Aorta (tissue), 5 donors: ENCODE measurements around the gene ADAT1. TPM values are rescaled to one million over a fixed set of nuclear protein-coding genes. Genes with fewer than 3 reads are reported as not detected.

ENCODE experiments used
- ATAC-seq: fragments of 200-7000 bp; cut with Tn5 transposase; one replicate; pipeline ENCODE4 v1.9.1; 2022; ENCODE audit warnings: moderate library complexity; ENCODE audit not compliant: low FRiP score
- DNase-seq, 2 donors: peaks; one replicate each; pipeline ENCODE4 v3.0.0-alpha.2; 2020
- H3K27ac ChIP-seq, 2 donors: one replicate each; pipeline ENCODE4 v1.5.1; 2013; ENCODE audit warnings: low read length in 2 of 2, mild to moderate bottlenecking in 2 of 2, moderate library complexity in 2 of 2, control low read depth in 1 of 2, inconsistent platforms in 1 of 2, low read depth in 1 of 2
- H3K27me3 ChIP-seq, 2 donors: one replicate each; pipeline ENCODE4 v1.6.1; 2013; ENCODE audit warnings: control low read depth in 1 of 2, low read length in 1 of 2, mild to moderate bottlenecking in 1 of 2, moderate library complexity in 1 of 2; ENCODE audit not compliant: insufficient read depth in 2 of 2, control insufficient read depth in 1 of 2
- H3K36me3 ChIP-seq, 2 donors: one replicate each; pipeline ENCODE4 v1.6.1; 2013; ENCODE audit warnings: control low read depth in 1 of 2, low read length in 1 of 2, mild to moderate bottlenecking in 1 of 2; ENCODE audit not compliant: insufficient read depth in 2 of 2, control insufficient read depth in 1 of 2
- H3K4me1 ChIP-seq, 2 donors: one replicate each; pipeline ENCODE4 v1.6.1; 2013; ENCODE audit warnings: low read length in 2 of 2, control low read depth in 1 of 2, mild to moderate bottlenecking in 1 of 2, moderate library complexity in 1 of 2; ENCODE audit not compliant: insufficient read depth in 2 of 2, control insufficient read depth in 1 of 2
- H3K4me3 ChIP-seq, 2 donors: one replicate each; pipeline ENCODE4 v1.5.1; 2013; ENCODE audit warnings: low read length in 2 of 2, control low read depth in 1 of 2, mild to moderate bottlenecking in 1 of 2
- H3K9me3 ChIP-seq: one replicate; pipeline ENCODE4 v1.6.1; 2013; ENCODE audit warnings: mild to moderate bottlenecking, low read length; ENCODE audit not compliant: control insufficient read depth
- WGBS, 2 donors: extraction: QIAGEN DNeasy Blood & Tissue Kit; methylation state at CpG; one replicate each; pipeline ENCODE4 v1.1.7; 2013; 5-methylcytosine and 5-hydroxymethylcytosine counted together
- intact Hi-C, 2 donors: fragments of 100-400 bp; cut with DNase I; formaldehyde crosslinking; loops; one replicate each; pipeline versions ENCODE4 v1.14.2 to v1.15.0; 2022
- polyA plus RNA-seq, 2 donors: library from polyadenylated mRNA; stranded (reverse); fragments of 200-250 nt; gene quantifications; one replicate each; pipeline ENCODE4 v1.2.3, GENCODE V29; 2013
- total RNA-seq, 2 donors: library from RNA; stranded (reverse); fragmentation: NEBNext Ultra II Directional; extraction: Animal tissue kit (Norgen Biotek cat#: 25700); gene quantifications; one replicate each; pipeline ENCODE4 v1.2.1, GENCODE V29; 2021
- donor health status: healthy with polysubstance abuse.
- donor health status: Bipolar disorder and iron deficiency.
- donor health status: DM: no; HTN: no; CAD: no.
- donor health status: DM: no; HTN: no; CAD: no.
- donor health status: DM: yes; HTN: yes; CAD: no.

Gene ADAT1
- total and polyA plus RNA-seq, 4 donors, result 7.5 to 44.0 (median 22.3) TPM

- DNase-seq (no peak), ATAC-seq (no peak)
- no peak overlapping the region for H3K27ac ChIP-seq
- intact Hi-C loops, result loop anchor here in 1 of 2 donors (10.0 kb wide), 1 partner anchor 154 kb away; no protein-coding TSS in a partner anchor
- 92 to 96% methylated on average over 4 of the region's 4 CpGs for WGBS, 2 donors
- peaks cover 10 to 12% of the 10 kb centered on the region in 2 donors for H3K36me3 ChIP-seq
- no peaks in the 10 kb centered on the region for H3K27me3 ChIP-seq
- H3K9me3 ChIP-seq, result no peaks in the 10 kb centered on the region
- H3K4me3 ChIP-seq, result no peak overlapping the region
- H3K4me1 ChIP-seq, result no peaks in the 10 kb centered on the region
These were observed 5.3 kb upstream of the ADAT1 start for GRCh38 chr16:75628351-75628750.

GRCh38 chr16:75627851-75628250 lies 4.8 kb upstream of the ADAT1 start:
- Histone ChIP-seq H3K36me3 (peaks cover 10 to 12% of the 10 kb centered on the region in 2 donors), H3K27ac (no peak overlapping the region), H3K9me3 (no peaks in the 10 kb centered on the region), H3K4me1 (no peaks in the 10 kb centered on the region), H3K27me3 (no peaks in the 10 kb centered on the region), H3K4me3 (no peak overlapping the region)
- intact Hi-C loops, result loop anchor here in 1 of 2 donors (10.0 kb wide), 1 partner anchor 153 kb away; no protein-coding TSS in a partner anchor
- WGBS, 2 donors, result 57 to 59% methylated on average over 3 of the region's 3 CpGs
- ATAC-seq, result no peak
- no peak for DNase-seq

- Histone ChIP-seq H3K9me3 (no peaks in the 10 kb centered on the region), H3K36me3 (peaks cover 7 to 8% of the 10 kb centered on the region in 2 donors), H3K27ac (no peak overlapping the region), H3K27me3 (no peaks in the 10 kb centered on the region), H3K4me1 (no peaks in the 10 kb centered on the region), H3K4me3 (no peak overlapping the region)
- intact Hi-C loops, result loop anchor here in 1 of 2 donors (10.0 kb wide), 1 partner anchor 152 kb away; no protein-coding TSS in a partner anchor
- ATAC-seq, result no peak
- WGBS, 2 donors, result 82% methylated on average over 4 of the region's 4 CpGs
- no peak for DNase-seq
These were observed 3.7 kb upstream of the ADAT1 start for GRCh38 chr16:75626806-75627205.

- H3K27ac ChIP-seq, result no peak overlapping the region
- no peaks in the 10 kb centered on the region for H3K9me3 ChIP-seq
- H3K4me3 ChIP-seq, result no peak overlapping the region
- H3K4me1 ChIP-seq, result peaks cover 0 to 3% of the 10 kb centered on the region in 2 donors
- peaks cover 5 to 6% of the 10 kb centered on the region in 2 donors for H3K36me3 ChIP-seq
- no peaks in the 10 kb centered on the region for H3K27me3 ChIP-seq
- ATAC-seq, result no peak
- 61 to 67% methylated on average over 4 of the region's 4 CpGs for WGBS, 2 donors
- no peak for DNase-seq
- intact Hi-C loops, result loop anchor here (5.0 to 10.0 kb wide), 2 partner anchors 58 to 150 kb away; partner anchors contain the start of gene GABARAPL2 (in 2 of the 2)
These were observed 1.8 kb upstream of the ADAT1 start for GRCh38 chr16:75624921-75625334.

- ATAC-seq (no peak), DNase-seq (no peak)
- H3K36me3 ChIP-seq, result no peaks in the 10 kb centered on the region
- H3K9me3 ChIP-seq, result no peaks in the 10 kb centered on the region
- H3K4me1 ChIP-seq, result peaks cover 0 to 3% of the 10 kb centered on the region in 2 donors
- H3K4me3 ChIP-seq, result no peak overlapping the region
- no peak overlapping the region for H3K27ac ChIP-seq
- 3 to 6% methylated on average over 2 of the region's 2 CpGs for WGBS, 2 donors
- intact Hi-C loops, result loop anchor here (5.0 to 10.0 kb wide), 2 partner anchors 54 to 146 kb away; partner anchors contain the start of gene GABARAPL2 (in 2 of the 2)
- no peaks in the 10 kb centered on the region for H3K27me3 ChIP-seq
These were observed 2.0 kb downstream of the ADAT1 start for GRCh38 chr16:75621170-75621477.

GRCh38 chr16:75620326-75621169 lies 2.5 kb downstream of the ADAT1 start:
- intact Hi-C loops, result loop anchor here (5.0 to 10.0 kb wide), 2 partner anchors 53 to 146 kb away; partner anchors contain the start of gene GABARAPL2 (in 2 of the 2)
- no peaks in the 10 kb centered on the region for H3K9me3 ChIP-seq
- ATAC-seq (no peak), DNase-seq (no peak)
- H3K4me1 ChIP-seq, result peaks cover 0 to 3% of the 10 kb centered on the region in 2 donors
- H3K27ac ChIP-seq, result no peak overlapping the region
- H3K4me3 ChIP-seq, result no peak overlapping the region
- WGBS, 2 donors, result 64 to 69% methylated on average over 20 of the region's 20 CpGs
- no peaks in the 10 kb centered on the region for H3K27me3 ChIP-seq
- H3K36me3 ChIP-seq, result no peaks in the 10 kb centered on the region

- Histone ChIP-seq H3K4me3 (no peak overlapping the region), H3K4me1 (peaks cover 0 to 3% of the 10 kb centered on the region in 2 donors), H3K27ac (no peak overlapping the region), H3K36me3 (no peaks in the 10 kb centered on the region), H3K27me3 (no peaks in the 10 kb centered on the region), H3K9me3 (no peaks in the 10 kb centered on the region)
- ATAC-seq, result no peak
- no peak for DNase-seq
- WGBS, 2 donors, result 95 to 96% methylated on average over 2 of the region's 2 CpGs
- intact Hi-C loops, result no loop called here
These were observed 4.3 kb downstream of the ADAT1 start for GRCh38 chr16:75618780-75619179.

- no peak overlapping the region for H3K4me3 ChIP-seq
- no peaks in the 10 kb centered on the region for H3K27me3 ChIP-seq
- H3K36me3 ChIP-seq, result peaks cover 0 to 4% of the 10 kb centered on the region in 2 donors
- peaks cover 0 to 3% of the 10 kb centered on the region in 2 donors for H3K4me1 ChIP-seq
- ATAC-seq (no peak), DNase-seq (no peak)
- H3K27ac ChIP-seq, result no peak overlapping the region
- intact Hi-C loops, result no loop called here
- H3K9me3 ChIP-seq, result no peaks in the 10 kb centered on the region
- WGBS, 2 donors, result 94 to 95% methylated on average over 3 of the region's 3 CpGs
These were observed 6.0 kb downstream of the ADAT1 start for GRCh38 chr16:75617121-75617520.
